Activated CD4-positive, alpha-beta memory T cell treated with anti-CD3 and anti-CD28 coated beads for 36 hours (primary cell): ENCODE results near the gene GRIA3. TPM values are rescaled to one million over a fixed set of nuclear protein-coding genes. Genes with fewer than 3 reads are reported as not detected.
"Not testable (repeated sequence)": the region's sequence is repeated elsewhere in the genome, so short reads cannot be mapped to it uniquely, and the experiment has no call there.

Source experiments
- CTCF ChIA-PET: fragments of 350-600 bp; sonication (Branson Sonifier 250); formaldehyde crosslinking; loops from one replicate; lab custom pipeline; 2021; ENCODE audit warnings: antibody characterized with exemption, inconsistent platforms; lab: Charles Lee
- POLR2A ChIA-PET: fragments of 350-600 bp; sonication (Branson Sonifier 250); formaldehyde crosslinking; loops from one replicate; lab custom pipeline; 2021; ENCODE audit warnings: antibody characterized with exemption; lab: Charles Lee
- DNase-seq: peaks from one replicate; pipeline ENCODE4 v3.0.0-alpha.2; 2020
- H3K27ac Mint-ChIP-seq: one replicate; pipeline ENCODE4 v1.8.0; 2021; ENCODE audit warnings: mixed read lengths
- H3K27me3 Mint-ChIP-seq: one replicate; pipeline ENCODE4 v1.8.0; 2021; ENCODE audit warnings: mixed read lengths
- H3K36me3 Mint-ChIP-seq: one replicate; pipeline ENCODE4 v1.8.0; 2021; ENCODE audit warnings: mixed read lengths
- H3K4me1 Mint-ChIP-seq: one replicate; pipeline ENCODE4 v1.8.0; 2021; ENCODE audit warnings: low read depth, mixed read lengths
- H3K4me3 Mint-ChIP-seq: one replicate; pipeline ENCODE4 v1.8.0; 2021; ENCODE audit warnings: mild to moderate bottlenecking, mixed read lengths
- H3K9me3 Mint-ChIP-seq: one replicate; pipeline ENCODE4 v1.8.0; 2021; ENCODE audit warnings: mixed read lengths
- intact Hi-C: fragments of 100-400 bp; cut with micrococcal nuclease; formaldehyde crosslinking; loops from one replicate; pipeline ENCODE4 v1.15.1; 2023
- total RNA-seq, 2 experiments: library from RNA; stranded (reverse); gene quantifications; one replicate each; pipeline ENCODE4 v1.2.3, GENCODE V29; 2021

Gene GRIA3
- total RNA-seq, 2 experiments from 2014 or later, result not detected

DNA sequence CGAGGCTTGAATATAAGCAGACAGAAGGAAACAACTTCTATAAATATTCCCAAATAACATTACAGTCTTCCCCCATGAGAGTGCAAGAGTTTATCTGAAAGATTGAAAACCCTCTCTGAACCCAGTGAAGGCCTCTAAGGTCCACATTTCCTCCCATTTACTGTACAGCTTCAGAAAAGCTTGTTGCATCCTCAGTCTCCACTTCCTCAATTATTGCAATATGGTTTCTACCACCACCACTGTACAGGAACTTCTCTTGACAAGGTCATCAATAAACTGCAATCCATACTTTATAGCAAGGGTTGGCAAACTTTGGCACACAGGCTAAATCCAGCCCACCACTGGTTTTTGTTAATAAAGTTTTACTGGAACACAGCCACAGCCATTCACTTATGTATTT lies 309.8 kb downstream of the GRIA3 start:
- ChIA-PET POLR2A (no interaction called here), CTCF (no interaction called here)
- no peak for DNase-seq
- no peaks in the 10 kb centered on the region for H3K36me3 Mint-ChIP-seq
- H3K4me3 Mint-ChIP-seq, result no peak overlapping the region
- peaks cover 8% of the 10 kb centered on the region for H3K27me3 Mint-ChIP-seq
- H3K9me3 Mint-ChIP-seq, result no peaks in the 10 kb centered on the region
- intact Hi-C loops, result no loop called here
- H3K4me1 Mint-ChIP-seq, result no peaks in the 10 kb centered on the region
- H3K27ac Mint-ChIP-seq, result no peak overlapping the region

DNA sequence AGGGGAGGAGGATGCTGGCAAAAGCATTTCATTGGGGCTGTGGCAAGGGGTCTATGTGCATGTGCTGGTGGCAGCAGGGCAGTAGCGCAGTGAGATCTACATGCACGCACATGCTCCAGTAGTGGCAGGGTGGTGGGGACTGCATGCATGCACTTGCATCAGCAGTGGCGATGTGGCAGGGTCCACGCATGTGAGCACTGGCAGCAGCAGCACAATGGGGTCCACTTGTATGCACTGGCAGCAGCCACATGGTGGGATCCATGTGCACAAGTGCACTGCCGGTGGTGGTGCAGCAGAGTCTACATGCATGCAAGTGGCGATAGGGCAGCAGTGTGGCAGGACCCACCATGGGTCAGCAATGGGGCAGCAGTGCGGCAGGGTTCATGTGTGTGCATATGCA lies 315.7 kb downstream of the GRIA3 start:
- H3K4me1 Mint-ChIP-seq, result no peaks in the 10 kb centered on the region
- H3K27ac Mint-ChIP-seq, result no peak overlapping the region
- H3K9me3 Mint-ChIP-seq, result no peaks in the 10 kb centered on the region
- POLR2A ChIA-PET, result no interaction called here
- H3K27me3 Mint-ChIP-seq, result peaks cover 4% of the 10 kb centered on the region
- CTCF ChIA-PET, result no interaction called here
- intact Hi-C loops, result no loop called here
- no peak for DNase-seq
- H3K36me3 Mint-ChIP-seq, result no peaks in the 10 kb centered on the region
- H3K4me3 Mint-ChIP-seq, result no peak overlapping the region

- CTCF ChIA-PET, result no interaction called here
- Mint-ChIP-seq H3K27me3 (peaks cover 2% of the 10 kb centered on the region), H3K4me1 (no peaks in the 10 kb centered on the region), H3K36me3 (no peaks in the 10 kb centered on the region), H3K9me3 (peaks cover 6% of the 10 kb centered on the region), H3K4me3 (no peak overlapping the region), H3K27ac (no peak overlapping the region)
- DNase-seq, result no peak
- POLR2A ChIA-PET, result no interaction called here
- intact Hi-C loops, result no loop called here
Observed at GRCh38 chrX:123504047-123504446, 320.0 kb downstream of the GRIA3 start.

DNA sequence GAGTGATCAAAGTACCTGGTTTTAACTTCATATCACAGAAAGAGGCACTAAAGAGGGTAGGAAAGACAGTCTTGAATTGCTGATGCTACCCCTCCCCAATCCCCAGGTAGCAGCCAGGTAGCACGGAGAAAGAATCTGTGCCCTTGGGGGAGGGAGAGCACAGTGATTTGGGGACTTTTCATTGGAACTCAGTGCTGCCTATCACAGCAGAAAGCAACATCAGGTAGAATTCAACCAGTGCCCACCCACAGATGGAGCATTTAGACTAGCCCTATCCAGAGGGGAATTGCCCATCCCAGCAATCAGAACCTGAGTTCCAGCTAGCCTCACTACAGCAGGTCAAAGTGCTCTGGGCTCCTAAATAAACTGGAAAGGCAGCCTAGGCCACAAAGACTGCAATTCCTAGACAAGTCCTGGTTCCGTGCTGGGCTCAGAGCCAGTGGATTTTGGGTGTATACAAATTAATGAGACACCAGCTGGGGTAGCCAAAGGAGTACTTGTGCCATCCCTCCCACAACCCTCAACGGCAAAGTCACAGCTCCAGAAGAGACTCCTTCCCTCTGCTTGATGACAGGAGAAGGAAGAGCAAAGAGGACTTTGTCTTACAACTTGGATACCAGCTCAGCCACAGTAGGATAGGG lies 320.7 kb downstream of the GRIA3 start:
- no peaks in the 10 kb centered on the region for H3K36me3 Mint-ChIP-seq
- intact Hi-C loops, result no loop called here
- peaks cover 6% of the 10 kb centered on the region for H3K9me3 Mint-ChIP-seq
- CTCF ChIA-PET, result no interaction called here
- H3K4me1 Mint-ChIP-seq, result no peaks in the 10 kb centered on the region
- no peak overlapping the region for H3K4me3 Mint-ChIP-seq
- POLR2A ChIA-PET, result no interaction called here
- peaks cover 2% of the 10 kb centered on the region for H3K27me3 Mint-ChIP-seq
- no peak overlapping the region for H3K27ac Mint-ChIP-seq
- no peak for DNase-seq

DNA sequence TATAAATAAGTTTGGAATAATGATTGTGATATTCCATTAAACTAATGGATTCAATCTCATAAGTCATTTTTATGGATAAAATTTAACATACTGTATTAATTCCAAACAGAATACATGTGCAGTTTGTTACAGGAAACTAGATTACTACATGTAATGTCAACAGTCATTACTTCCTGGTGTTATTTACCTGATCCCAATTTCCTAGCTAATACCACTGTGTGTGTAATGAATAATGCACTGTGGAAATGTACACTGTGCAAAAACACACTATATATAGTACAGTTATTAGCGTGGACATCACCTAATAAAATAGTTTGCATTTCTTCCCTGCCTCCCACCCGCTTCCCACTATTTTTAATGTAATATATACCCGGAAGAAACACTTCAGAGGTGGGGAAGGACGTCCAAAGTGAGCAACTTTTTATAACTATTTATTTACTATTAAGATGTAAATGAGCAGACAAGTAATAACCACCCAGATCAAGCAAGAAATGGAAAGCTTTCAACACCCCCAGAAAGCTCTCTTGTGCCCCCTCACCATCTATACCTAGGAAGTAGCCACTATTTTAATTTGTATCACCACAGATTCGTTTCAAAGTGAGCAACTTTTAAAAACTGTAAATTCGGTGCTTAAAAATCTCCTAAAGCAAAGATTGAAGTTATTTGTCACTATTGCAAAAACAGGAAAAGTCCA lies 329.7 kb downstream of the GRIA3 start:
- intact Hi-C loops, result no loop called here
- CTCF ChIA-PET, result interaction anchor here (0.7 kb wide), 1 partner anchor 102 kb away, joined by 3 read pairs; no protein-coding TSS in a partner anchor
- peaks cover 2% of the 10 kb centered on the region for H3K36me3 Mint-ChIP-seq
- H3K27me3 Mint-ChIP-seq, result no peaks in the 10 kb centered on the region
- no peak for DNase-seq
- no peaks in the 10 kb centered on the region for H3K4me1 Mint-ChIP-seq
- POLR2A ChIA-PET, result no interaction called here
- no peak overlapping the region for H3K27ac Mint-ChIP-seq
- no peak overlapping the region for H3K4me3 Mint-ChIP-seq
- H3K9me3 Mint-ChIP-seq, result peaks cover 18% of the 10 kb centered on the region

DNA sequence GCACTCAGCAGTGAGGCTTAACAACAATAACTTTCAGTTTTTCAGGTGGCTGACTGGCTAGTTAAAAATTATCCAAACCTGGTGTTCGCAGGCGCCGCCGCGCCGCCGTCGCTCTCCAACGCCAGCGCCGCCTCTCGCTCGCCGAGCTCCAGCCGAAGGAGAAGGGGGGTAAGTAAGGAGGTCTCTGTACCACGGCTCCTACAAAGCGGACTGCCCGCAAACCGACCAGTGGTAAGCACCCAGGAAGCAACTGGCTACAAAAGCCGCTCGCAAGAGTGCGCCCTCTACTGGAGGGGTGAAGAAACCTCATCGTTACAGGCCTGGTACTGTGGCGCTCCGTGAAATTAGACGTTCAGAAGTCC lies 330.2 kb downstream of the GRIA3 start:
- intact Hi-C loops, H3K27me3 Mint-ChIP-seq, H3K36me3 Mint-ChIP-seq, DNase-seq, H3K4me3 Mint-ChIP-seq, H3K27ac Mint-ChIP-seq, H3K4me1 Mint-ChIP-seq, POLR2A ChIA-PET: not testable (repeated sequence)
- peaks cover 18% of the 10 kb centered on the region for H3K9me3 Mint-ChIP-seq
- CTCF ChIA-PET, result interaction anchor here (0.7 kb wide), 1 partner anchor 102 kb away, joined by 3 read pairs; no protein-coding TSS in a partner anchor

DNA sequence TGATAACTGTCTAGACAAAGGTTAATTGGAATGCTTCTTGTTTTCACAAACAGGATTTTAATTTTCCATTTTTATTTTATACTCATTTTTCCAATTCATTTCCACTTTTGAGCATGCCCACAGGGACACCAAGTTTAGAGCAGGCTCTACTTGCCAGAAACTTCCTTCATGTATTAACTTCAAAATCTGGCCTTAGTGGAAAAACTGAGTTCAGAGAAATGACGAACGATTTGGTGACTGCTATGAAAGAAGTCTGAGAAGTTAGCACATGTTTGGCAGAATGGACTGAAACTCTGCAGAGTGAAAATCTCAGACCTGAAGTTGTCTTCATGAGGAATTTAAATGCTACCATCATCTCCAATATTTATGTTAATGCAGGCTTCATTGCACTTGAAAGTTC lies 334.7 kb downstream of the GRIA3 start:
- Mint-ChIP-seq H3K36me3 (peaks cover 2% of the 10 kb centered on the region), H3K27me3 (no peaks in the 10 kb centered on the region), H3K27ac (no peak overlapping the region), H3K4me3 (no peak overlapping the region), H3K9me3 (peaks cover 23% of the 10 kb centered on the region), H3K4me1 (no peaks in the 10 kb centered on the region)
- POLR2A ChIA-PET, result no interaction called here
- DNase-seq, result no peak
- intact Hi-C loops, result no loop called here
- CTCF ChIA-PET, result no interaction called here

GRCh38 chrX:123525123-123525725 lies 341.1 kb downstream of the GRIA3 start:
- H3K4me1 Mint-ChIP-seq, result no peaks in the 10 kb centered on the region
- no peaks in the 10 kb centered on the region for H3K27me3 Mint-ChIP-seq
- CTCF ChIA-PET, result no interaction called here
- no peaks in the 10 kb centered on the region for H3K36me3 Mint-ChIP-seq
- H3K27ac Mint-ChIP-seq, result no peak overlapping the region
- no peak for DNase-seq
- H3K9me3 Mint-ChIP-seq, result peaks cover 7% of the 10 kb centered on the region
- POLR2A ChIA-PET, result no interaction called here
- intact Hi-C loops, result no loop called here
- no peak overlapping the region for H3K4me3 Mint-ChIP-seq

DNA sequence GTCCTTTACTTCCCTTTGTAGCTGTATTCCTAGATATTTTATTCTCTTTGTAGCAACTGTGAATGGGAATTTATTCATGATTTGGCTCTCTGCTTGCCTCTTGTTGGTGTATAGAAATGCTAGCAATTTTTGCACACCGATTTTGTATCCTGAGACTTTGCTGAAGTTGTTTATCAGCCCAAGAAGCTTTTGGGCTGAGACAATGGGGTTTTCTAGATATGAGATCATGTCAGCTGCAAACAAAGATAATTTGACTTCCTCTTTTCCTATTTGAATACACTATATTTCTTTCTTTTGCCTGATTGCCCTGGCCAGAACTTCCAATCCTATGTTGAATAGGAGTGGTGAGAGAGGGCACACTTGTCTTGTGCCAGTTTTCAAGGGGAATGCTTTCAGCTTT lies 346.6 kb downstream of the GRIA3 start:
- CTCF ChIA-PET, H3K27ac Mint-ChIP-seq, POLR2A ChIA-PET, H3K4me1 Mint-ChIP-seq, intact Hi-C loops, DNase-seq, H3K4me3 Mint-ChIP-seq, H3K27me3 Mint-ChIP-seq, H3K36me3 Mint-ChIP-seq: not testable (repeated sequence)
- peaks cover 16% of the 10 kb centered on the region for H3K9me3 Mint-ChIP-seq
